ENCODE results near the gene CERS6.

The CERS6 gene

DNA sequence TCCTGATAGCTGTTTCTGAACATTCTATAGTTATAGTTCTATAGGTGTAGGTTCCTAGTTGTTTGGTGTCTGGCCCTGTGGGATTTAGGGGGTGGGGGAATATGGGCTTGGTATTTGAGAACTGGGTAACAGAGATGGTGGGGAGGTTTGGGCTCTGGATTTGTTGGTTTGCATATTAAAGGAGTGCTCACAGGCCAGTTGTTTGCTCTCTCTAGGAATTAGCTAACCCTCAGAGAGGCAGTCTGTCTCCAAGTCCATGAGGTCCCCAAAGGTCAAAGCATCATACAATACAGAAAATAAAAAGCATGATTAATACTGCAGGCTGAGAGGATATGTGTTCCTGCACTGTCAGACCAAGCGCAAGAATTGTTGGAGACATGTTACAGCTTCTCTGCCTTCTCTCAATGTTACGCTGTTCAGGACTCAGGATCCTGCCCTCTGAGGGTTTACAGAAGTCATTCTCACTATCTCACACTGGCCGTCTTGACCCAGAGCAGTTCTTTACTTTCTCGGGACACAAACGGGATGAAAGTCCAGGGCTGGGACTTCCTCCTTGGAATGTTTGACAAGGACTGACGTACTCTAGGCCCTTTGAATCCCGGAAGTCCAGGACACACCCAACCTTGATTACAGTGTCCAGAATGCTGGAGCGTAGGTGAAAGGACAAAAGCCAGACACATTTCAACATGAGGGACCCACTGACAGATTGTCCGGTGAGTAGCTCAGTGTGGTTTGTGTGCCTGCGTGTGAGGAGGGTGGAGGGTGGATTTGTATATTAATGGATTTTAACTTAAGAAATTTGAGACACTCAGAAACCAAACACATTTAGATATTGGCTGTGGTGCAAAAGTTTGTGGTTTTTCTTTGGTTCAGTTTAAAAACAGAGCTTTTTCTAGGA lies 346.1 kb downstream of the CERS6 start, which contains the start of gene NOSTRIN:
NOSTRIN (plus strand) TSS at position 677 of the 898 bp plus-strand sequence; CDS start at position 687, 10 bp downstream.
- DNase-seq (ENCODE audit: low spot score): peak; percentile 67

DNA sequence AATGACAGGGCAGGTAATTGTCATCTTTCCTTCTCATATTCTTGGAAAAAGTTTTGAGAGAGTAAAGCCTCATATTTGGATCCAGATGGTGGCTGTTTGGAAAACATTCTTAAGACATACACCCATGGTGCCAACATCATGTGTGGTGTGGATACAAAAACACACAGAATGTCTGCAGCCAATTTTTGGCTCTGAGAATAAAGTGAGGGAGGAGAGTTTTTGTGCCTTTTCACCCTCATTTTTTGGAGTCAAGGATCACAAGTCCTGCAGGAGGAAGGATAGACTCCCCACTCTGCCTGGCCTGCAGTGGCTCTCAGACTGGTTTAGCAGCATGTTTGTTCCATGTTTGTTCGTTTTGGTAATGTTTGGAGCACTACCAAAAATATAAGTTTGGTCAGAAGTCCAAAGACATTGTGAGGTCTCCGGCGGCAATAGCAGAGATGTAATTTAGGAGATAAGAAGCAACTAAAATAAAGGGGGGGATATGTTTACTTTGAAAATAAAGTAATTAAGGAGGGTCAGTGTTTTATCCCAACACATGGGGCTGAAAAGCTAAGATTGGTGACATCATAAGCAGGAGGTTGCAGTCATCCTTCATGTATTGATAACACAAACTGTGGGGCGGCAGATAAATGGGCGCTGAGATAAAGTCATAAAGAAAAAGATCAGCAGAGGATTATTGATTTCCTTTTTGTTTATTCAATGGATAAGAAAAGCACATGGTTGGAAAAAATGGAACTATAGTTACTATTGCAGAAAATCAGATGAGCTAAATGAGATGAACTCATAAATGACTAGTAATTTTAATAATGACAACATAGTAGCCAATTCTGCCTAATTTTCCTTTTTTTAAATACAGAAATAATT lies 347.0 kb downstream of the CERS6 start:
- DNase-seq (ENCODE audit: low spot score): no peak

DNA sequence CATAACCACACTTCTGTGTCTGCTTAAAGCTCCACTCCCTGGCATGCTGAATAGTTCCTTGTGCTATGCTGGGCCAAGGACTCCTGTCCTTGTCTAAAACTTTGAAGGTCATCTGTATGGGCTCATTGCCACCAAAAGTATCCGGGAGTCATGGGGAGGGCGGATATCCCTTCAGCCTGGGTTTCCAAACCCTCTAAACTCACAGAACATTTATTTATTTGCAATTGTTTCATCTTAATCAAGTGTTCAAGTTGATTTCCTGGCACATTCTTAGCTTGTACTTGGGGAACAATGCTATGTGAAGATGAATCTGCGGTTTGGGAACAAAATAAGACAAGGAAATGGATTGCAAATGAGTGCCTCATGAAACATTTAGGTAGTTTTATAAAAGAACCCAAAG lies 348.1 kb downstream of the CERS6 start:
- DNase-seq (ENCODE audit: low spot score): no peak

DNA sequence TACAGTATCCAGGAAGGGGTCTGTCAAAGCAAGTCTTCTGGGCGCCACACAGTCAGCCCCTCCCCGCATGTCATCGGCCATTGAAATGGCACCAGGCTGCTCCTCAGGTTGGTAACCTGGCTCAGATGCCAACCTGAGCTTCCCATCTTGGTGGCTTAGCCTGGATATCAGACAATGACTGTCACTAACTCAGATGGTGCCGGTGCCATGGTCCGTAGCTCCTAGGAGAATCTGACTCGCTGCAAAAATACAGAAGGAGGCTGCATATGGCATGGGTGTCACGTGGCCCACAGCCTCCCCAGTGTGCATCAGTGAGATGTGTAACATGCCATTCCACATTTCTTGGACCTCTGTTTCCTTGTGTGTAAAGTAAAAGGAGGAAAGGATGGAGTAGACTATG lies 349.5 kb downstream of the CERS6 start:
- no peak for DNase-seq (ENCODE audit: low spot score)

DNA sequence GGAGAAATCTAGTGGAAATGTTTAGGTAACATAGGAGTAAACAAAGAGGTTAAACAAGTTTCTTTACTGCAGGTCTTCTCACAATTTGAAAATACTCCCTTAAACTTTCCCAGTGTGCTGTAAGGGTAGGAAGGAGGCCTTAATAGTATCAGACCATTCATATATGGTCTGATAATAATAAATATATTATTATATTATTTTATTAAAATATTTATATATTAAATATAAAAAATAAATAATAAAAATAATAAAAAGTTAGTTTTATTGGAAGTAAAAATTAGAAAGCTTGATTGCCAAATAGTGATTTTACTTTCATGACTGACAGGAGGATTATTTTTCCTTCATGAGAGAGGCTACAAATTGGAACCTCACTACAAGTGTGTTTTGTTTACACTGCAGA lies 353.5 kb downstream of the CERS6 start:
- DNase-seq (ENCODE audit: low spot score): no peak

DNA sequence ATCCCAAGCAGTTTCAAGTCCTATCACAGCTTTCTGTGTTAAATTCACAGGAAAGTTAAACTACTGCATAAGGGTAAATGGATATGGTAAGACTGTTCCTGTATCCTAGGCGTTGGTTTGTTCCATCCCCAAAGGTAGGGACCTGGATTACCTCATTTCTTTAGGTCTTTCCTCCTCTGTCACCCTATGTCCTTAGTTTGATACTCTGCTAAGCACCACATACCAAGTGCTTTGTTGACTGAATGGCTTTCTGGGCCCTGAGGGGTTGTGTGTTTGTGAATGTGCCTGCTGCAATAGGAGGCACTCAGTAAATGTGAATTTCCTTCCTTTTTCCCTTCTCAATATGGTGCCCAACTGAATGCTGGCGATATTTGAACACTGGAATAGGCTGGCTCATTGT lies 354.2 kb downstream of the CERS6 start:
- no peak for DNase-seq (ENCODE audit: low spot score)

DNA sequence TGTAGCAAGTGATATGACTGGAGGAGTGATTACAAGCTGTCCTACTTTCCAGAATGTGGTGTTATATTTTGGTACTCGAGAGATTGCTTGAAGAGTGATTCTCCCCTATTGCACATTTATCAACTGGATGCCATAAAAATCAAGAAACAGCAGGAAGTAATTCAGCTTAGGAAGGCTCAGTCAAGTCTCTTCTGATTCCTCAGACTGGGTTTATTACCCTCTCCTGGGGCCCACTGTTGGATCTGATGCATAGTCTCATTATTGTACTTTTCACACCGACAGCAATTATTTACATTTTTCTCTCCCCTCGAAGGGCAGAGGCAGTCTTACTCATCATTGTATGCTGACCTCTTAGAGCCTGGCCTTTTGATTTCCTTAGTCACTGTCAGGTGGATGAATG lies 355.6 kb downstream of the CERS6 start:
- DNase-seq (ENCODE audit: low spot score): no peak

DNA sequence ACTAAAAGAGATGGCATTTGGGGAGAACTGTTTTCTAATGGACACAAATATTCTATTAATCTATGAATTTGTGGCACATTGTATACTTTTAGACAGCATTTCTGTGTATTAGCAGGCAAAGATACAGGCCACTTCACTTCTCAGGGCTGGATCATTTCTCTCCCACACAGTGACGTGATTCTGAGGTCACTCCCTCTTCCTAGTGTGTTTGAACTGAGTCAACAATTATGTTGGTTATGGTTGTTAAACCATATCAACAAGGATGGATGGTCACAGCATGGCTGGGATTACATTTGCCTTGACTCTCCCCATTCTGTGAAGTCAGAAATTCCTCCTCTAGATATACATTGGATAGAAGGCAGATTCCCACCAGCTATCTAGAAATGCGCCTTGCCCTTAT lies 358.0 kb downstream of the CERS6 start:
- DNase-seq (ENCODE audit: low spot score): no peak

DNA sequence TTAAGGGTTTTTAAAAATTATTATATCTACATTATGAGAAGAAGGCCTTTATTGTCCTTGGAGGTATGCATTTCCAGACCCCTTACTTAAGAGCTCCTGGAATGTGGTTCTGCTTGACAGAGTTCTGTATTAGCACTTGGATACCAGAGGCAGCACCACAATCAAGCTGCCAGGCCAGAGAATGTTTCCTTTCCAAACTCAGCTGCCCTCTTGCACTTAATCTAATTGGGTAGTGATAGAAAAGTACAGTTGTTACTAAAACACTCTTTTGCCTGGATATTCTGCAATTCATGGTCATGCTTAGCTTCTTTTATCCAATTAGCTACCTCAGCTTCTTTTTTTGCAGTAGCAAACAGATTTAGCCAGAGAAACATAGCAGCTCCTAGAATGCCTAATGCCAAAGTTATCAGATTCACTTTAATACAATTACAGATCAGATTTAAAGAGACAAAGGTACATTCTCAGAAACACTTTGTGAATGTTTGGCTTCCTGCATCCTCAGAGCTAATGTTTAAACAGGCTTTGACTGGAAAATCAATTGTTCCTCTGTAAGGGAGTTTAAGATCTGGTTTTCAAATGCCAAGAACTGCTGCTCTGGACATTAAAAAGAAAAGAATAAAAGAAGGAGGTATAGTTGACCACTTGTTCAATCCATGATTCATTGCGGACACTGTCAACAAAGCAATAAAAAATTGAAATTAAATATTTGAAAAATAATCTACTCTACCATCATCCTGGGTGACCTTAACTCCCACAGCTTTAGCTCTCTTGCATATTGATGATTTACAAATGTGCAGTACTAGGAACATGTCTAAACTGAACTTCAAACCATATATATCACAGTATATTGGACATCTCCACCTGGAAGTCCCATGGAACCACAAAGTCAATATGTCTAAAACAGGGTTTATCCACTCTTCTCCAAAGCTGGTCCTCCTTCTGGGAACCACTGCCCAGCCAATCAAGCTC lies 359.2 kb downstream of the CERS6 start:
- no peak for DNase-seq (ENCODE audit: low spot score)

DNA sequence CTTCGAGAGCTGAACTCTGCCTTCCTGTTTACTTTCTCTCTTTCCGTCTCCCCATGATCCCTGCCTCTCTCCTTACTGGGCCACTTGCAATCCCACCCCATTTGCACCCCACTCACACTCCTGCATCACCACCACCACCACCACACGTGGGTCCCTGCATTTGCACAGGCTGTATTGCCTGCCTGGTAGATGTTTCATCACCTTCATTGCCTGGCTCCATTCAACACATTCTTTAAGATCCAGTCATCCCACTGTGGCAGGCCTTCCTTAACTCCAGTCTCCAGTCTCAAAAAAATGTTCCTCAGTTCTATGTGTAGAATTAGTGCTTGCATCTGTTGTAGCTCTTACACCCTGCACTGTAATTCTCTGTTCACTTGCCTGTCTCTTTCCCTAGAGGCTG lies 360.3 kb downstream of the CERS6 start:
- DNase-seq (ENCODE audit: low spot score): peak; percentile 89

DNA sequence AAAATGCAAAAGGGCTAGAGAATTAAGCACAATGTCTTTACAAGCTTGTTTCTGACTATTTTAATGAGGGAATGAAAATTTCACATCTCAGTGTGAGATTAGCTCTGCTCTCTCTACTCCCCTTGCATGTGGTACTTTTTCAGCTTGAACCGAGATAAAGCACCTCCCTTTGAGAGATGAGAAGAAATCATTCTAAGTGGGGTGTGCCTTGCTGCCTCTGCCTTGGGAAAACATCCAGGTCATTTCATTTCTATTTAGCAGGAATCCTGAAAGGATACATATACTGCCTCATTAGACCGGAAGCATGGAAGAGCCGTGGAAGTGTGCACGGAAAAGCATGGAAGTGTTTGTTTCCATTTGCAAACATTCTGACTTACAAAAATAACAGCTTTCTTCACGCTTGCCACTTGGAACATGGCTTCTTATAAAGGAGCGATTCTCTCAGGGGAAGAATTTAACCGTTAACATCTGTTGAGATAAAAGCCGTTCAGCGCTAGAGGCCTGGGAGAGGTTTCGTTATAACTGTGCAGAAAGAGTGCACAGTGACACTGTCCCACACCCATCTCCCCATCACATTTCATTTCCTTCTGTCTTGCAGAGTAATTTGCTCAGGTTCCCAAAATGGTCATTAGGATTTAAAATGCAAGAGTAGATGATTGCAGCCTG lies 363.1 kb downstream of the CERS6 start:
- no peak for DNase-seq (ENCODE audit: low spot score)

DNA sequence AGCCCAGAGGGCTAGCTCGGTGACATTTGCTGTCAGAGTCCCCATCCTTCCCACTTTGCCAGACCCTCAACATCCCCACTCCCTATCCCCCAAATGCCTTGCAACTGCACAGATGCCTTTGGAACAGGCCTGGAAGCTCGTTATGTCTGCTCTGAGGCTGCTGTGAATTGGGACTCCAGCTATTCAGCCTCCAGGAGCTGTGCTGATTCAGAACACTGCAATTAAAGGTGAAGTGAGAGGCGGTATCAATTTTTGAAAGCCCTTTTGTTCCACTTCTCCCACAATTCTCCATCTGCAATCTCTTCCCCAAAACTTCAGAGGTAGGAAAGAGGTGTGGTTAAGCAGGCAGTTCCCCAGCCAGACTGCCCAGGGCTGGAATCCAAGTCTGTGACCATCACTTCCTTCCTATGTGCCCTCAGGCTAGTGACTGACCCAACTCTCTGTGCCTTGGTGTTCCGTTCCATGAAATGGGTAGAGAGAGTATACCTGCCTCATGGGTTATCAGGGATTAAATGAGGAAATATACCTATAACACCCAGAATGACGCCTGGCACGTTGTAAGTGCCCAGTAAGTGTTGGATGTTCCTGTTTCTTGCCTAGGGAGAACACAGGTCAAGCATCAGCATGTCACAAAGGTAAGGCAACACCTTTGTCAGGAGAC lies 363.9 kb downstream of the CERS6 start:
- no peak for DNase-seq (ENCODE audit: low spot score)

DNA sequence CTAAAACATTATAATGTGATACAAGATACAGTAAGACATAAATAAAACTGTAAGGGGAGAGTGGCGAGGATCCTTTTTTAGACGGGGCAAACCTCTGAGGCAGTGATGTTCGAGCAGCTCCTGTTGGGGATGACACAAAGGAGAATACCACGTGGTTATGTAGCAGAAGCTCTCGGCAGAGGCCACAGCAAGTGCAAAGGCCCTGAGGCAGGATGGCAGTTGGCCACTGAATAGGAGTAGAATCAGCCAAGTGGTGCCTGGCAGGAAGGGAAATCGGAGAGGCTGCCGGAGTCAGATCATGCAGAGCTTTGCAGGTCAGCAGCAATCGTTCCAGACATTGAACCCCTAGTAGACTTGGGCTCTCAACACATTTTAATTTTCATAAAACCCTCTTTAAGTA lies 365.5 kb downstream of the CERS6 start:
- no peak for DNase-seq (ENCODE audit: low spot score)

DNA sequence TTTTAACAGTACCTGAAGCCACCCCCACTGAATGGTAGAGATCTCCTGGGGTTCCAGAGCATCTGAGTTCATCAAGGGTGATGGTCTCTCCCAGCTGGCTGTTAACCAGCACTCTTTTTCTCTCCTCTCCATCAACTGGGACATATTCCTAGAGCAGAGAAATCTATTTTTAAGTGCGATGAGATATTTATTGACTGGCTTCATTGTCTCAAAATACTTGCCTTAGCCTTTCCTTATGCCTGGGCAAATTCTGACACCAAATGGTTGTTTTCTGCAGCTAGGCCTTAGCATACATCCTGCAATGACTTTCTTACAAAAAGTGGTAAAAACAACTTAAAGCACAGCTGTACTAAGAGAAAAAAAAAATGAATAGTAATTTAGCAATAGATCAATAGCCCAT lies 365.9 kb downstream of the CERS6 start:
- DNase-seq (ENCODE audit: low spot score): no peak

Measured in AG20443 (cell line).